ENCODE data around the gene SENP5. TPM values are rescaled to one million over a fixed set of nuclear protein-coding genes. Genes with fewer than 3 reads are reported as not detected.

SENP5 gene
- total RNA-seq, 2 donors from 2014 or later = 29.4 to 77.6 TPM

DNA sequence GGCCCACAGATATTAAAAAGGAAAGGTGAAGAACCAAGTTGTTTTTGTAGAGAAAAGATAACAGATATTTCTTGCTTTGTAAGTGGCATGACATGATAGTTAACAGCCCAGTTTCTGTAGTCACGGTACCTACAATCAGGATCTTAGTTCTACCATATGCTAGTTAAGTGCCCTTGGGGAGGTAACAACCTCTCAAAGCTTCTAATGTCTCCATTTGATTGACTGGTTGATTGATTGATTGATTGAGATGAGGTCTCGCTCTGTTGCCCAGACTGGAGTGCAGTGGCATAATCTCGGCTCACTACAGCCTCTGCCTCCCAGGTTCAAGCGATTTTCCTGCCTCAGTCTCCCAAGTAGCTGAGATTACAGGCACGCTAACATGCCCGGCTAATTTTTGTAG is 28.5 kb downstream of the SENP5 start:
- no peak overlapping the region for H3K4me3 ChIP-seq
- no peaks in the 10 kb centered on the region for H3K27me3 ChIP-seq (replicated peaks; ENCODE audit: insufficient read depth)
- H3K9me3 ChIP-seq = no peaks in the 10 kb centered on the region
- ATAC-seq (ENCODE audit: insufficient number of reproducible peaks, low FRiP score, low read depth) (no peak), DNase-seq (ENCODE audit: low spot score) (no peak)
- TF ChIP-seq, protein P1, sequence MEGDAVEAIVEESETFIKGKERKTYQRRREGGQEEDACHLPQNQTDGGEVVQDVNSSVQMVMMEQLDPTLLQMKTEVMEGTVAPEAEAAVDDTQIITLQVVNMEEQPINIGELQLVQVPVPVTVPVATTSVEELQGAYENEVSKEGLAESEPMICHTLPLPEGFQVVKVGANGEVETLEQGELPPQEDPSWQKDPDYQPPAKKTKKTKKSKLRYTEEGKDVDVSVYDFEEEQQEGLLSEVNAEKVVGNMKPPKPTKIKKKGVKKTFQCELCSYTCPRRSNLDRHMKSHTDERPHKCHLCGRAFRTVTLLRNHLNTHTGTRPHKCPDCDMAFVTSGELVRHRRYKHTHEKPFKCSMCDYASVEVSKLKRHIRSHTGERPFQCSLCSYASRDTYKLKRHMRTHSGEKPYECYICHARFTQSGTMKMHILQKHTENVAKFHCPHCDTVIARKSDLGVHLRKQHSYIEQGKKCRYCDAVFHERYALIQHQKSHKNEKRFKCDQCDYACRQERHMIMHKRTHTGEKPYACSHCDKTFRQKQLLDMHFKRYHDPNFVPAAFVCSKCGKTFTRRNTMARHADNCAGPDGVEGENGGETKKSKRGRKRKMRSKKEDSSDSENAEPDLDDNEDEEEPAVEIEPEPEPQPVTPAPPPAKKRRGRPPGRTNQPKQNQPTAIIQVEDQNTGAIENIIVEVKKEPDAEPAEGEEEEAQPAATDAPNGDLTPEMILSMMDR (IDR thresholded peaks at IDR 0.05) = no peak
- H3K36me3 ChIP-seq = peaks cover 3% of the 10 kb centered on the region
- no peak overlapping the region for H3K27ac ChIP-seq
- peaks cover 0 to 5% of the 10 kb centered on the region in 2 donors for H3K4me1 ChIP-seq (ENCODE audit: control insufficient read depth in 1 of 2, low read depth in 2 of 2)

DNA sequence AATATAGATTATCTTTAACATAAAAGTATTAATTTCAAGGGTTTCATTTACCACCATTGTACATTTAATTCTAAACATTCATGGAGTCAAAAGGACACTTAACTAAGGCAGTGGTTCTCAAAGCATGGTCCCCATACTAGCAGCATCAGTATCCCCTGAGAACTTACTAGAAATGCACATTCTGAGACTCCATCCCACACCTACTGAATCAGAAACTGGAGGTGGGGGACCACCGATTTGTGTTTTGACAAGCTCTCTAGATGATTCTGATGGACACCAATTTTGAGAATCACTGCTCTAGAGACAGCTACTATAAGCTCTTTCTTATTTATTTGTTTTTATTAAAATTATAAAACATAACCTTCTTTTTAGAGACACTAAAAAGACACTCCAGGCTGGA is 34.0 kb downstream of the SENP5 start:
- TF ChIP-seq, protein P1 (IDR thresholded peaks at IDR 0.05) = no peak
- H3K4me3 ChIP-seq = no peak overlapping the region
- no peaks in the 10 kb centered on the region for H3K27me3 ChIP-seq (replicated peaks; ENCODE audit: insufficient read depth)
- no peaks in the 10 kb centered on the region for H3K9me3 ChIP-seq
- ATAC-seq (ENCODE audit: insufficient number of reproducible peaks, low FRiP score, low read depth) (no peak), DNase-seq (ENCODE audit: low spot score) (no peak)
- H3K36me3 ChIP-seq = peaks cover 25% of the 10 kb centered on the region
- no peaks in the 10 kb centered on the region for H3K4me1 ChIP-seq (ENCODE audit: control insufficient read depth in 1 of 2, low read depth in 2 of 2)
- no peak overlapping the region for H3K27ac ChIP-seq

DNA sequence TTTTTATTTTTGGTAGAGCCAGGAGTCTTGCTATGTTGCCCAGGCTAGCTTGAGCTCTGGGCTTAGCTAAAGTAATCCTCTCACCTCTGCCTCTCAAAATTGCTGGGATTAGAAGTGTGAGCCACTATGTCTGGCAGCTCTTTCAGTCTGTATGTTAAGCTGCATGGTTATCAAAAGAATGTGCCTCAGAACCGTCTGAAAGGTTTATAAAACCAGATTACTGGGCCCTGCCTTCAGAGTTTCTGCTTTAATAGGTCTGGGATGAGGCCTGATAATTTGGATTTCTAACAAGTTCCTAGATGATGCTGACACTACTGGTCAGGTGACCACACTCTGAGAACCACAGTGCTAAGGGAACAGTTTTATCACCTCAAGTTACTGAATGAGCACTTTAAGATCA is 34.6 kb downstream of the SENP5 start:
- TF ChIP-seq, protein P1 (IDR thresholded peaks at IDR 0.05) = no peak
- Histone ChIP-seq H3K9me3 (no peaks in the 10 kb centered on the region), H3K36me3 (peaks cover 30% of the 10 kb centered on the region), H3K27ac (no peak overlapping the region), H3K4me1 (ENCODE audit: control insufficient read depth in 1 of 2, low read depth in 2 of 2) (no peaks in the 10 kb centered on the region), H3K4me3 (no peak overlapping the region), H3K27me3 (replicated peaks; ENCODE audit: insufficient read depth) (no peaks in the 10 kb centered on the region)
- ATAC-seq (ENCODE audit: insufficient number of reproducible peaks, low FRiP score, low read depth) (no peak), DNase-seq (ENCODE audit: low spot score) (no peak)

DNA sequence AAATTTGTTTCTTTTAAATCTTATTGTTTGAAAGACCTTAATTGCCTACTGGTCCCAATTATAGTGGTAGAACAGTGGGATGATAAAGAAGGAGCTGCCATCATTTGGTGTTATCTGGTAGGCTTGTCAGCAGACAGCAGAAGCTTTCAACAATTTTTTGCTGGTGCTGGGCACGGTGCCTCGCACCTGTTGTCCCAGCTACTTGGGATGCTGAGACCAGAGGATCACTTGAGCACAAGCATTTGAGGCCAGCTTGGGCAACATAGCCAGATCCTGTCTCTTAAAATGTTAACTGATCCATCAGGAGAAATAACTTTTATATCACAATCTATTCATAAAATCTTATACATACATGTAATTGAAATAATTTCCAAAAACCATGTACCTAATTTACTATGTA is 36.0 kb downstream of the SENP5 start:
- peaks cover 30% of the 10 kb centered on the region for H3K36me3 ChIP-seq

DNA sequence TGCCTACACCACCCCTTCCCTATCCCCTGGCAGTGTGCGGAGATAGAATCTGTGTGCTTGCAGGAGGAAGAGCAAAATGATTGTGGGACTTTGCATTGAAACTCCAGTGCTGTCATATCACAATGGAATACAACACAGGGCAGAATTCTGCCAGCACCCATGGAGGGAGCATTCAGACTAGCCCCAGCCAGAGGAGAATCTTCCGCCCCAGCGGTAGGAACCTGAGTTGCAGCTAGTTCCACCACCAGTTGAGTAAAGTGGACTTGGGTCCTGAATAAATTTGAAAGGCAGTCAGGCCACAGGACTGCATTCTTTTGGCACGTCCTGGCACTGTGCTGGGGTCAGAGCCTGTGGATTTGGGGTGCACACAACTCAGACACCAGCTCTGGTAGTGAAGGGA is 47.1 kb downstream of the SENP5 start:
- TF ChIP-seq, protein P1 (IDR thresholded peaks at IDR 0.05) = no peak
- Histone ChIP-seq H3K4me1 (ENCODE audit: control insufficient read depth in 1 of 2, low read depth in 2 of 2) (no peaks in the 10 kb centered on the region), H3K36me3 (peaks cover 3% of the 10 kb centered on the region), H3K4me3 (no peak overlapping the region), H3K27me3 (replicated peaks; ENCODE audit: insufficient read depth) (no peaks in the 10 kb centered on the region), H3K9me3 (no peaks in the 10 kb centered on the region), H3K27ac (no peak overlapping the region)
- DNase-seq (ENCODE audit: low spot score) (no peak), ATAC-seq (ENCODE audit: insufficient number of reproducible peaks, low FRiP score, low read depth) (no peak)

More for the DNA sequence above, 36.0 kb downstream of the SENP5 start:
- Histone ChIP-seq H3K4me3 (no peak overlapping the region), H3K9me3 (no peaks in the 10 kb centered on the region), H3K27ac (no peak overlapping the region), H3K4me1 (ENCODE audit: control insufficient read depth in 1 of 2, low read depth in 2 of 2) (no peaks in the 10 kb centered on the region), H3K27me3 (replicated peaks; ENCODE audit: insufficient read depth) (no peaks in the 10 kb centered on the region)
- DNase-seq (ENCODE audit: low spot score) (no peak), ATAC-seq (ENCODE audit: insufficient number of reproducible peaks, low FRiP score, low read depth) (no peak)
- TF ChIP-seq, protein P1 (IDR thresholded peaks at IDR 0.05) = no peak

Measured in thoracic aorta (tissue), 2 donors.